Immature natural killer cell (primary cell): ENCODE measurements around the gene POLA1. TPM values are rescaled to one million over a fixed set of nuclear protein-coding genes. Genes with fewer than 3 reads are reported as not detected.

Source experiments
- DNase-seq, 3 donors: peaks; one replicate each; pipeline ENCODE4 v3.0.0; 2022; ENCODE audit warnings: mixed read lengths in 1 of 3
- H3K27ac Mint-ChIP-seq, 6 donors: one replicate each; pipeline ENCODE4 v1.8.0; 2020; ENCODE audit warnings: mixed read lengths in 6 of 6, mild to moderate bottlenecking in 5 of 6, inconsistent platforms in 4 of 6, moderate library complexity in 3 of 6
- H3K27me3 Mint-ChIP-seq, 3 donors: one replicate each; pipeline ENCODE4 v1.8.0; 2020 to 2021; ENCODE audit warnings: low read depth in 3 of 3, mild to moderate bottlenecking in 3 of 3, mixed read lengths in 3 of 3, moderate library complexity in 3 of 3, inconsistent platforms in 1 of 3
- H3K36me3 Mint-ChIP-seq, 3 donors: one replicate each; pipeline ENCODE4 v1.8.0; 2020; ENCODE audit warnings: mixed read lengths in 3 of 3, inconsistent platforms in 2 of 3, mild to moderate bottlenecking in 2 of 3
- H3K4me1 Mint-ChIP-seq, 2 donors: one replicate each; pipeline ENCODE4 v1.8.0; 2020; ENCODE audit warnings: inconsistent platforms in 2 of 2, mild to moderate bottlenecking in 2 of 2, mixed read lengths in 2 of 2, moderate library complexity in 1 of 2
- H3K4me3 Mint-ChIP-seq, 5 donors: one replicate each; pipeline ENCODE4 v1.8.0; 2020; ENCODE audit warnings: mild to moderate bottlenecking in 5 of 5, mixed read lengths in 5 of 5, inconsistent platforms in 3 of 5, moderate library complexity in 3 of 5
- H3K9me3 Mint-ChIP-seq, 6 donors: one replicate each; pipeline ENCODE4 v1.8.0; 2020; ENCODE audit warnings: mild to moderate bottlenecking in 6 of 6, mixed read lengths in 6 of 6, inconsistent platforms in 4 of 6, moderate library complexity in 3 of 6
- polyA plus RNA-seq, 3 donors: library from polyadenylated mRNA; unstranded; fragments of 300-500 nt; fragmentation: Illumina TruSeq; gene quantifications; one replicate each; pipeline ENCODE4 v1.2.3, GENCODE V29; 2021

The POLA1 gene
- polyA plus RNA-seq, 3 donors from 2014 or later, result 3.8 to 6.5 (median 3.9) TPM

DNA sequence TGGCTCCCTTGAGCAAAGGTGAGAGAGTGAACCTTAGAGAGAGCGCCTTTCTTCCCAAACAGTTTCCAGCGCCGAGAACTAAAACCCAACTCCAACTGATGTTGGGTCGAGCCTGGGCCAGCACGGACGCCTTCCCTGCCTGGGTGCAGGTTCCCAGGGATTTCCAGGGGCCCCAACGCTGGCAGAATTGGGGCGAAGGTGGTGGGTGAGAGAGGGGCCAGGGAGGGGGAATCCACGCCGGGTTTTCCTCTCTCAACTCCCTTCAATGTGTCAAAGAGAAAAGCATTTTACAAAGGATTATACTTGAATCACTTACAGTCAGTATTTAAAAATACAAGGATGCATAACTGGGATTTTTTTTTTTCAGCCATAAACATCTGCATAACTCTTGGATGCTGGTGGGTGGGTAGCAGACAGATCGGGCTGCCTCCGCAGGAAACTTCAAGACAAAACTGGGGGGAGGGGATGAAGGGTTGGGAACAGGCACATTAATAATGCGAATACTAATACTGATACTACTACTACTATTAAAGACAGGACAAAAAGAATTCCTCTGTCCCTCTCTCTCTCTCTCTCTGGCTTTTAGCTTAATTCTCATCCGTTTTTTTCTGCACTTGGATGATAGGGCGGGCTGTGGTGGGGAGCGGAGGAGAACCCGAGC lies 323.4 kb downstream of the POLA1 start:
- peaks cover 0 to 4% (median 0%) of the 10 kb centered on the region in 6 donors for H3K9me3 Mint-ChIP-seq
- peak overlapping the region in 1 of 5 donors; percentile 9 for H3K4me3 Mint-ChIP-seq
- H3K27ac Mint-ChIP-seq, result no peak overlapping the region
- DNase-seq, result no peak
- H3K4me1 Mint-ChIP-seq, result peaks cover 30 to 33% of the 10 kb centered on the region in 2 donors
- H3K36me3 Mint-ChIP-seq, result no peaks in the 10 kb centered on the region
- H3K27me3 Mint-ChIP-seq, result peaks cover 13 to 54% (median 17%) of the 10 kb centered on the region in 3 donors

DNA sequence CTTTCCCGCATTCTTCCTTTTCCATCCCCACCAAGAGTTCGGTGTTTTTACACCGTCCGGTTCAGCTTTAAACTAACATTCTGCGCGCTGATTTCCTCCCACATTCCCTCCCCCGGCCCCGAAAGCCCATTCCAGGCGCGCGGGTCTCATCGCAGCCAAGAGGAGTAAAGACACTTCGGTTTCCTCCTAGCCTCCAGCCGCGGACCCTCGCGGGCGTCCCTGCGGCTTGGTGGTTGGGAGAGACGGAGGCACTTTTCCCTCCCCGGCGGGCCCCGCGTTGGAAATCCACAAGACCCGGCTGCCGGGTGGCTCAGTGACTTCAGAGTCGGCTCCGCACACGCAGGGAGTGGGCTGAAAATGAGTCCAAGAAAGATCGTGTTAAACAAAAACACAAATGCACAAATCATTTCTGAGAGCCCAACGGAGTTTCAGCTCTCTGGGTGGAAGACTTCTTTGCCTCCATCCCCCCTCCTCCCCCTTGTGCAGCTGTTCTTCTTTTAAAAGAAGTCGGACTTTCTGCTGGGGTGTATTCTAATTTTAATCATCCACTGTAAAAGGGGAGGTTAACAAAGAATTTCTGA lies 324.0 kb downstream of the POLA1 start:
- Mint-ChIP-seq H3K9me3 (peaks cover 0 to 4% (median 0%) of the 10 kb centered on the region in 6 donors), H3K36me3 (no peaks in the 10 kb centered on the region), H3K4me3 (no peak overlapping the region), H3K4me1 (peaks cover 33 to 39% of the 10 kb centered on the region in 2 donors), H3K27ac (no peak overlapping the region), H3K27me3 (peaks cover 13 to 59% (median 17%) of the 10 kb centered on the region in 3 donors)
- no peak for DNase-seq

DNA sequence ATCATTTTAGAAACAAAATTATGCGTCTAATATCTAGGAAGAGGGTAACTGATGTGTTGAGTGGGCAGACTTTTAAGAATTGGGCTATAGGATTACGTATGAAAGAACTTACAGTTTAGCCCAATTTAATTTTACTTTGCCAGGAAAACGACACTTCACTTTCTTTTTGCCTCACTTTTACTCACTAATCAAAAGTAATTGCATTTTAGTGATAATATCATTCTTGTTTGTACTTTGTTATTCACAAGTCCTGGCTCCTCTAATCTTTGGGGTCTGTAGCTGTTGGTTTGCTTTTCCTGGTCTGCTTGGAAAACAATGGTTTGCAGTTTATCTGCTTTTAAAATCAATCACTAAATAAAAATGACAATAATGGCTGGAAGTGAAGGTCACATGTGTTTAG lies 325.0 kb downstream of the POLA1 start:
- no peak for DNase-seq
- no peaks in the 10 kb centered on the region for H3K36me3 Mint-ChIP-seq
- H3K9me3 Mint-ChIP-seq, result peaks cover 0 to 4% (median 0%) of the 10 kb centered on the region in 6 donors
- peaks cover 13 to 67% (median 17%) of the 10 kb centered on the region in 3 donors for H3K27me3 Mint-ChIP-seq
- H3K4me1 Mint-ChIP-seq, result peaks cover 33 to 38% of the 10 kb centered on the region in 2 donors
- H3K4me3 Mint-ChIP-seq, result no peak overlapping the region
- H3K27ac Mint-ChIP-seq, result no peak overlapping the region

DNA sequence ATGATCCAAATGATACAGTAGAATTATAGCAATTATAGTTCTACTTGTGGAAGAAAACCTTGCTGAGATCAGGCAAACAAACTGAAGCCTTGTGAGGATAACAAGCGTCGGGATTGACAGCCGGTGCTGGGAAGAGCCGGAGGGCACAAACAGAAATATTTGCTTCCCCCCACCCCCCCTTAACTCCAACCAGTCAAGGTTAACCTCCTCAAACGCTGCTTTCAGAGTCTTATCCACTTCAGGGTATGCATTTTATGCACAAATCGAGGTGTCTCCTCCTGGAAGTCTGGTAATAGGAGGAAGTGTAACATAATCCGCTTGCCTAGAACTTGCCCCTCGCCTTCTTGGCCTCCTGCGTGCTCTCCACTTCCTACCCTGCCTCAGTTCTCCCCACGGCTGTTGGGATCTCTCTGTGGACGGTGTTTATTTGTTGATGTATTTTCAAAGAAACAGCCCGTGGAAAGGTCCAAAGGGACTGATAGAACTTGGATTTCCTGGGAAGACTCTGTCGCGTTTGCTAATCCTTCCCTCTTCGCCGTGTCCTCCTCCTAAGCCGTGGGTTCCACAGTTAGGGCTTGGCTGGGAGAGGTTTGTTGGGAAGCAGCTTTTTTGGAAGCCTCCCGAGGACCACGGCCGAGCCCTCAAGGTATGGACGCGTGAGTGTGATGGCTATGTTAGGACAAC lies 326.1 kb downstream of the POLA1 start:
- H3K4me1 Mint-ChIP-seq, result peaks cover 29 to 33% of the 10 kb centered on the region in 2 donors
- H3K27ac Mint-ChIP-seq, result no peak overlapping the region
- DNase-seq, result no peak
- H3K36me3 Mint-ChIP-seq, result no peaks in the 10 kb centered on the region
- H3K27me3 Mint-ChIP-seq, result peaks cover 11 to 69% (median 21%) of the 10 kb centered on the region in 3 donors
- peaks cover 0 to 2% (median 0%) of the 10 kb centered on the region in 6 donors for H3K9me3 Mint-ChIP-seq
- peak overlapping the region in 3 of 5 donors; percentile 30 to 33 (median 33) for H3K4me3 Mint-ChIP-seq

DNA sequence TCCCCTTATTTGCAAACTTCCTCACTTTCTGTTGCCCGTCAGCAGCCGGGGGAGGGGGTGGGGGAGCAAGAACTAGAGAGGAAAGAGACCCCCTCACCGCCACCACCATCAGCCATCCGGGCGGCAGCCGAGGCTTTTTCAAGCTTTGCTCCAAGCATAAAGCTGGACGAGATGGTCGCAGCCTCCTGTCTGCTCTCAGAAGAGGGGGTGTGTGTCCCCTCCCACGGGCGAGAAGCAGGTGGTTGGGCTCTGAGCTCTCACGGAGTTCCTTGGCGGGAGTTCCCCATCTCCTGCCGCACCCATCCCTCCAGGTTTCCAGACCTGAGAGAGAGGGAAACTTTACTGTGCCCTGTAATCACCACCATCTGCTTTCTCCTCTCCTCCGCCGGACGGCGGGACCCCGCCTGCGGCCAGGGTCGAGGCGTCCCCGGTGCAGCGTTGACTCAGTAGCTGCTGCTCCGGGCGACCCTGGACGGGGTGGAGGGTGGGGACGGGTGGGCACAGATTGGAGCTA lies 326.7 kb downstream of the POLA1 start:
- Mint-ChIP-seq H3K27ac (no peak overlapping the region), H3K4me1 (peaks cover 26 to 29% of the 10 kb centered on the region in 2 donors), H3K27me3 (peaks cover 11 to 63% (median 16%) of the 10 kb centered on the region in 3 donors), H3K9me3 (peaks cover 0 to 2% (median 0%) of the 10 kb centered on the region in 6 donors), H3K4me3 (peak overlapping the region in 2 of 5 donors; percentile 33), H3K36me3 (no peaks in the 10 kb centered on the region)
- DNase-seq, result no peak

DNA sequence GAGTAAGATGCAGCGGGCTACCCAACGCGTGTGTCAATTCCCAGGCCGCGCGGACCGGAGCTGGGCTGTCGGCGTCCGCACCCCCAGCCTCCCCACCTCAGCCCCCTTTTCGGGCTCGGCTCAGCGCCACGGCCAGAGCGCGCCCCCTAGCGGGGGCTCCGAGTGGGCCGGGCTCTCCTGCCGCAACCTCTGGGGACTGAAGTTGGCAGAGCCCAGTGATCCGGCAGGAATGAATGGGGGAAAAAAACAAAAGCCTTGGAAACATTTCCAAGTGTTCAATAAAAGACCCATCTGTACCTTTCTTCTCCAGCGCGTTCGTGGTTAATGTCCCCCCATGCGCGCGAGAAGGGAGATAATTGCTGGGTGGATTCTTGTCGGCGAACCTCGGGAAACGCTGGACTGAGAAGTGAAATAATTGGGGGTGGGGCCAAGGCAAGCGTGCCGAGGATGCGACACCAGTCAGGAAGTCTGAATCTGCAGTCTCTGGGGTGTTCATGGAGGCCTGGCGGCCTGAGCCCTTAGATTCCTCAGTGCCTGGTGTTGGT lies 327.3 kb downstream of the POLA1 start:
- Mint-ChIP-seq H3K27ac (no peak overlapping the region), H3K4me1 (peaks cover 25 to 28% of the 10 kb centered on the region in 2 donors), H3K9me3 (peaks cover 0 to 2% (median 0%) of the 10 kb centered on the region in 6 donors), H3K4me3 (peak overlapping the region; percentile 29 to 67 (median 58)), H3K36me3 (no peaks in the 10 kb centered on the region), H3K27me3 (peaks cover 11 to 61% (median 19%) of the 10 kb centered on the region in 3 donors)
- DNase-seq, result peak; percentile 19 to 33 (median 32)

DNA sequence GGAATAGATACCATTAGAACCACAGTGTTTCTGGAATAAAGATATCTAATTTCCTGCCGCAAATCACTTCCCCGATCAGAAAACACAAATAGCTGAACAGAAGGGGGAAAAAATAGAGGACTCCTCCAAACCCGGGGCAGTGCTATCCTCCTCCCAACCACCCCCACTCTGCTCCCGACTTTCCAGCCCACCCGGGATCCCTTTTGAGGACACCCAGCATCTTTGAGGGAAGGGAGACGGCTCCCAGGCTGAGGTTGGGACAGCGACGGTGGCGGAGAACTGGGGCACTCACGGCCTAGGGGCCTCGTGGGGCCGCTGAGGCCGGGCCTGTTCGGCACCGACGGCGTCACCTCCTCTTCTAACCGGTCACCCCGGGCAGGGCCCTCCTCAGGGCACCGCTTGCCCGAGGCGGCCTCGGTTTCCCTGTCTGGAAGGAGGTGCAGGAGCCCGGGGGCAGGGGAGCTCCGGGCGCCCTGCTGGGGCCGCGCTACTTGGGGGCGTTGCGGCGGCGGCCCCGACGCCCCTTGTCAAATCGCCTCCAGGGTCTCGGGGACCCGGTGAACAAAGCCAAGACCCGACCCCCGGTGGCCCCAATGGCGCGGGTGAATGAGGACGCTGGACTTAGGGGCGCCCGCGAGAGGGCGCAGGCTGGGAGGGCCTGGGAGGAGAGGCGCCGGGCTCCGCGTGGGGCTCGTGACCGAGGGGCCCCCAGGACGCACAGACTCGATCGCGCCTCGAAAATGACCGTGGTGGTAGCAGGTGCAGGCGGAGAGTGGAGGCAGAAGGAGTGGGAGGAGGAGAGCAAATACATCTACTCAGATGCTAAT lies 329.0 kb downstream of the POLA1 start:
- peaks cover 4 to 53% (median 16%) of the 10 kb centered on the region in 3 donors for H3K27me3 Mint-ChIP-seq
- no peaks in the 10 kb centered on the region for H3K9me3 Mint-ChIP-seq
- H3K36me3 Mint-ChIP-seq, result no peaks in the 10 kb centered on the region
- peak overlapping the region in 2 of 5 donors; percentile 27 to 46 for H3K4me3 Mint-ChIP-seq
- H3K27ac Mint-ChIP-seq, result no peak overlapping the region
- DNase-seq, result no peak
- peaks cover 18 to 21% of the 10 kb centered on the region in 2 donors for H3K4me1 Mint-ChIP-seq

DNA sequence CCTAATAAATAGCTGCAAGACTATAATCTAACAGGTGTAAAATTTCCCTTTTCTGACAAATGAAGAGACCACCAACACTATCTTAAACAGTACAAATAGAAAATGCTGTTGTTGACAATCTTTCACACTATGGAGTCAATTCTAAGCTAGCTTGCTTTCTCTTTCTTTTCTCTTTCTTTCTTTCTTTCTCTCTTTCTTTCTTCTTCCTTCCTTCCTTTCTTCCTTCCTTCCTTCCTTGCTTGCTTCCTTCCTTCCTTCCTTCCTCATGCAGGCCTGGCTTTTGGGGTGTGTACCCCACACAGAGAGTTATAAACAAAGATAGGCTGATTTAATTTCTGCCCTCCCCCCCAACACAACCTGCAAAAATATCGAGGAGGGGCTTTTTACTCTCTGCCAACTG lies 330.2 kb downstream of the POLA1 start:
- H3K4me3 Mint-ChIP-seq, result peak overlapping the region in 1 of 5 donors; percentile 23
- no peak overlapping the region for H3K27ac Mint-ChIP-seq
- H3K36me3 Mint-ChIP-seq, result no peaks in the 10 kb centered on the region
- H3K9me3 Mint-ChIP-seq, result no peaks in the 10 kb centered on the region
- no peak for DNase-seq
- peaks cover 3 to 48% (median 16%) of the 10 kb centered on the region in 3 donors for H3K27me3 Mint-ChIP-seq
- peaks cover 17 to 20% of the 10 kb centered on the region in 2 donors for H3K4me1 Mint-ChIP-seq

DNA sequence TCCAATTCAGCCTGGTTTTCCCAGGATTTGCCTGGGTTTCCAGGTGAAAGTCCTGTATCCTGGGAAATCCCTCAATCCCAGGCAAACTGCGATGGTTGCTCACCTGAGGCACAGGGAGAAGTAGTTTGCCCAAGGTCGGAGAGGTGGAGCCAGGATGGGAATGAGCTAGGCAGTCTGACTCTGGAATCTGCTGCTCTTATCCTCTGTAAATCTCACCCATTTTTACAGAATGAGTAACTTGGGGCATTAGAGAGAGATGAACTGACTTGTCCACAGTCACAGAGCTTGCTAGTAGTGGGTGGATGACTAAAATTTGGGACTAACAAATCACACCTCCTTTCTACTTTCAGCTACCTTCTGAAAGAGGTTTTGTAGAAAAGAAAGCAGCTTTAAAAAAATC lies 331.9 kb downstream of the POLA1 start:
- Mint-ChIP-seq H3K27ac (no peak overlapping the region), H3K4me3 (no peak overlapping the region), H3K27me3 (peaks cover 3 to 36% (median 17%) of the 10 kb centered on the region in 3 donors), H3K9me3 (no peaks in the 10 kb centered on the region), H3K36me3 (no peaks in the 10 kb centered on the region), H3K4me1 (peaks cover 15 to 17% of the 10 kb centered on the region in 2 donors)
- DNase-seq, result no peak

DNA sequence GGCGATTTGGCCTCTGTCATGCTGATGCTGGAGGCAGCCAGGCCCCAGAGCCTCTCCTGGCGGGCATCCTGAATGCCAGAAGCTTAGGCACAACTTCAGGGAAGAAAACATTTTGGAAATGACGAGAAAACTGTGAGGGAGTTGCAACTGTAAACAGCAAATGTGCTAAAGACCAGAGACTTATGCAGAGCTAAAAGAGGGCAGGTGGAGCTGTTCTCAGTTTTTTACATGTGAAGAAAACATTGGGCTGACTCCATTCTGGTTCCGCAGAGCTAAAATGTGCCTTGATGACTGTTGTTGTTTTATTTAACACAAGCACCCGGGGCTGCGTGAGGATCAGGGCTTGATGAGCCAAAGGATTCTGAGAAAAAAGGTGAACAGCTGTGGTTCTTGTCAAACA lies 332.9 kb downstream of the POLA1 start:
- no peaks in the 10 kb centered on the region for H3K9me3 Mint-ChIP-seq
- peaks cover 9 to 11% of the 10 kb centered on the region in 2 donors for H3K4me1 Mint-ChIP-seq
- no peak overlapping the region for H3K4me3 Mint-ChIP-seq
- DNase-seq, result no peak
- H3K27me3 Mint-ChIP-seq, result peaks cover 2 to 33% (median 13%) of the 10 kb centered on the region in 3 donors
- H3K36me3 Mint-ChIP-seq, result no peaks in the 10 kb centered on the region
- H3K27ac Mint-ChIP-seq, result no peak overlapping the region

DNA sequence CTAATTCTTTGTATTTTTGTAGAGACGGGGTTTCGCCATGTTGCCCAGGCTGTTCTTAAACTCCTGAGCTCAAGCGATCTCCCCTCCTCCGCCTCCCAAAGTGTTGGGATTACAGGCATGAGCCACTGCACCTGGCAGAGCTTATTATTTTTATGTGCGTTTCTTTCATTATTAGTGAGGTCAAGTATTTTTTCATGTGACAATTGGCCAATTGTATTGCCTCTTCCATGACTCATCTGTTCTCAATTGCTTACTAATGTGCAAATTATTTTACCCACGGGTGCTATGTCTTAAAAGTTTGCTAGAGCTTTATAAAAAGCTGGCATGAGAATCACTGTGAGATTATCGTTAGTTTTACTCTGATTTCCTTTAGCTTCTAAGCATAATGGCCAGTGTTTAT lies 335.0 kb downstream of the POLA1 start:
- no peaks in the 10 kb centered on the region for H3K9me3 Mint-ChIP-seq
- H3K27me3 Mint-ChIP-seq, result peaks cover 3 to 15% (median 7%) of the 10 kb centered on the region in 3 donors
- no peaks in the 10 kb centered on the region for H3K4me1 Mint-ChIP-seq
- no peak overlapping the region for H3K27ac Mint-ChIP-seq
- DNase-seq, result no peak
- no peak overlapping the region for H3K4me3 Mint-ChIP-seq
- no peaks in the 10 kb centered on the region for H3K36me3 Mint-ChIP-seq

DNA sequence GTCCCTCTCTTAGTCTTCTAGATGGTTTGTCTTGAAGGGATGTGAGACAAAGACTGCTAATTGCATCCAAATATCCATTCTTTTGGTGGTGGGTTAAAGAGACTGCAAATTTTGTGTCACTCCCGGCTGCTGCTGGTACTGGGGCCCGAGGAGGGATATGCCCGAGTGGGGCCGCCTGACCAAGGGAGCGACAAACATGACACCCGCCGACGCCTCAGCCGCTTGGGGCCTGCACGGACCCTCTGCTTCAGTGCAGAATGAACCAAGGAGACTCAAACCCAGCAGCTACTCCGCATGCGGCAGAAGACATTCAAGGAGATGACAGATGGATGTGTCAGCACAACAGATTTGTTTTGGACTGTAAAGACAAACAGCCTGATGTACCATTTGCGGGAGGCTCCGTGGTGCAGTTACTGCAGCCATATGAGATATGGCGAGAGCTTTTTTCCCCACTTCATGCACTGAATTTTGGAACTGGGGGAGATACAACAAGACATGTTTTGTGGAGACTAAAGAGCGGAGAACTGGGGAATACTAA lies 335.6 kb downstream of the POLA1 start:
- no peak overlapping the region for H3K4me3 Mint-ChIP-seq
- peaks cover 3 to 9% (median 4%) of the 10 kb centered on the region in 3 donors for H3K27me3 Mint-ChIP-seq
- H3K4me1 Mint-ChIP-seq, result no peaks in the 10 kb centered on the region
- no peaks in the 10 kb centered on the region for H3K36me3 Mint-ChIP-seq
- DNase-seq, result no peak
- no peaks in the 10 kb centered on the region for H3K9me3 Mint-ChIP-seq
- H3K27ac Mint-ChIP-seq, result no peak overlapping the region

DNA sequence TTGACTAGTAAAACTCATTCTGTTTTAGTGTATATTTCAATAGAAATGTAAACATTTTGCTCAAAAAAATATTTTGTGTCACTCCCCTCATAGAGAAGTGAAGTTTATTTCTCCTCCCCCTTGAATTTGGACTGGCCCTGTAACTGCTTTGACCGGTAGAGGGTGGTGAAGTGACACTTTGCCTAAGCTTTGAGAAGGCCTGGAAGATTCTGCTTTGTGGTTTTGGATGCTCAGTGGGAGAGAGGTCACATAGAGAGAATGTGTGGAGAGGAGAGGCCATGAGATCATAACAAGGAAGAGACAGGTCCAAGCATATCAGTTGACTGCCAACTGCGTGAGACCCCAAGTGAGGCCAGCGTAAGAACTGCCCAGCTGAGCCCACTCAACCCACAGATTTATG lies 341.2 kb downstream of the POLA1 start:
- Mint-ChIP-seq H3K9me3 (no peaks in the 10 kb centered on the region), H3K27ac (no peak overlapping the region), H3K36me3 (no peaks in the 10 kb centered on the region), H3K4me1 (no peaks in the 10 kb centered on the region), H3K27me3 (peaks cover 1 to 3% (median 2%) of the 10 kb centered on the region in 3 donors), H3K4me3 (no peak overlapping the region)
- no peak for DNase-seq
